Umbilical cord (tissue), 2 donors: Measurements from ENCODE around the gene GRAMD2A. TPM values are rescaled to one million over a fixed set of nuclear protein-coding genes. Genes with fewer than 3 reads are reported as not detected.

Experiments used
- DNase-seq: peaks from one replicate; pipeline ENCODE4 v3.0.0-alpha.2; 2015; ENCODE audit warnings: low spot score
- total RNA-seq: library from RNA; depleted of rRNA; stranded (reverse); fragments of >200 nt; gene quantifications from one replicate; pipeline ENCODE4 v1.2.3, GENCODE V29; 2014; ENCODE audit warnings: low replicate concordance; ENCODE audit not compliant: insufficient read depth

GRAMD2A gene
- total RNA-seq: 1.9 TPM

DNA sequence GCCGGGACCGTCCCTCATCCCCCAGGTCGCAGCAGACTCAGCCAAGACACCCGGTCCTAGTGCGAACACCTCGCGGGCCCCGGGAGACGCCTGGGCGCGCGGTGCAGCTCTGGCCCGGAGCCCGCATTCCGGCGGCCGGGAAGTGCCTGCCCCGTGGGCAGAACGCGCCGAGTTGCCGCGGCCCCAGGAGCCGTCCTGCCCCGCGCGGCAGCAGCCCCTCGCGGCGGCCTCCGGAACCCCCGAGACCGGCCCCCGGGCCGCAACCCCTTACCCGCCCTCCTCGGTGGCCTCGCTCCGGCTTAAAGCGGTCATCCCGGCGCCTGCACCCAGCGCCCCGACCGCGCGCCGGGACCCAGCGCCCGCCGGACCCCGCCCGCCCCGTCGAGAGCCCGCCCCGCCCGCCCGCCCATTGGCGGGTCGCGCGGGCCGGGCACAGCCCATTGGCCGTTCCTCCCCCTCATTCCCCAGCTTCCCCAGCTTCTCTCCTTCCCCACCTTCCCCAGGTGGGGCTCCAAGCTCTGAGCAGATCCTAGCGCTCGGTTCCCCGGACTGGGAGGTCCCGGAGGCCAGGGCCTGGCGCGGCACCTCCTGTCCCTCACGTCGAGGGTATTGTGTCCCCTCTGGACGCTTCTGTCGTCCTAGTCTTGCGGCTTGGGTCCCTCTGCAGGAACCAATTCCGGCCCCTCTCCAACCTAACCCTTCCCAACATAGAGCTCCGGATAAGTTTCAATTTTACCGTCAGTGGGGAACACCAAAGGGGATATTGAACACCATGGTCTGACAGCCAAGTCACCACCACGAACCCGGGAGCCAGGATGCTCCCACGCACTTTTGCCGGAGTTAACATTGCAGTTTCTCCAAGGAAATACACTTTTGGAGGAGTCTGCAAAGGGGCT, at the start of gene GRAMD2A:
TSS of gene GRAMD2A (minus strand) at position 328 of the 896 bp plus-strand sequence.
- DNase-seq: peak; percentile 28

DNA sequence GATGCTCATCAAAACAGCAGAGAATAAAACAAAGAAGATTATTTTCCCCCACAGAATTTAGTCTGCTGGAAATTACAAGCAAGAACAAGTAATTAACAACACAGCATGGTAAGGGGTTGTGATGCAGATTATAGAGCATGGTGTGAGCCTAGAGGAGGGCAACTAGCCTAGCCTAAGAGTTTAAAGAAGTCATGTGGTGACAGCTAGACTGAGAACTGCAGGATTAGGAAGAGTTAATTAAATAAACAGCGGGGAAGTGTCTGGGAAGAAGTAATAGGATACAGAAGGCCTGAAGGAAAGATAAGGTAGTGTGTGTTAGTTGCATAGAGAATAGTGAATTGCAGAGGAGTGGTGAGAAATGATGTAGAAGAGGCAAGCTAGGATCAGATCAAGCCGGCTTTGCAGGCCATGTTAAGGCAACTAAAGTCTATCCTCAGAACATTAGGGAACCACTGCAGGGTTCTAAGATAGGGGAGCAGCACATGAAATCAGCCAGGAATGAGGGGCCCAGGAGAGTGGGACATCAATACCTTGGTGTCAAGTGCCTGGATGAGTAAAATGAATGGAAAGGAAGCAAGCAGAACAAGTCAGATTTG, 45.3 kb upstream of the GRAMD2A start:
- DNase-seq: no peak

DNA sequence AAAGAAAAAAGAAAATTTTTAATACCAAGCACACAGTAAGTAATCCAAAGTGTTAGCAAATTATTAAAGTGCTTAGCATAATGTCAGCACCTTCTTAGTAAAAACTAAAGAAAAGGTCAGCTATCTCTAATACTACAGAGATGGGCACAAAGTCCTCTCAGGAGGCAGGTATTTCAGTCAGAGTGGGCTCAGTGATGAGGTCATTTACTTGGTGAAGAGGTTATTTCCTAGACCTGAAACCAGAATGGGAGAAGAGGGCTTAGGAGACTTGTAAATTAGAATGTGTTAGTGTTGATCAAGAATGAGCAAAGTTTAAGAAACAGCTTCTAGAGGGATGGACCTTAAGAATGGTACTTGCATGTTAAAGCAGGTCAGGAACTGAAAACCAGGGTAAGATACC, 42.1 kb upstream of the GRAMD2A start:
- DNase-seq: no peak

DNA sequence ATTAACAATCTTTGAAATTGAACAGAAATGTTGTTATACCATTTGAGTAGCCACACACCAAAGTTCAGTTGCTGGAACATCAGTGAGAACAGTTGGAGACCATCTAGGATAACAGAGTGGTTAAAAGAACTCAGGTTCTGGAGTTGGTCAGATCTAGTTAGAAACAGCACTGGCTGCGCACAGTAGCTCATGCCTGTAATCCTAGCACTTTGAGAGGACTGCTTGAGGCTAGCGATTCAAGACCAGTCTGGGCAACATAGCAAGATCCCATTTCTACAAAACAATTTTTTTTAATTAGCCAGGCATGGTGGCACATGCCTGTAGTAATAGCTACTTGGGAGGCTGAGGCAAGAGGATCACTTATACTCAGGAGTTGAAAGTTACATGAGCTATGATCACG, 41.0 kb upstream of the GRAMD2A start:
- DNase-seq: no peak

DNA sequence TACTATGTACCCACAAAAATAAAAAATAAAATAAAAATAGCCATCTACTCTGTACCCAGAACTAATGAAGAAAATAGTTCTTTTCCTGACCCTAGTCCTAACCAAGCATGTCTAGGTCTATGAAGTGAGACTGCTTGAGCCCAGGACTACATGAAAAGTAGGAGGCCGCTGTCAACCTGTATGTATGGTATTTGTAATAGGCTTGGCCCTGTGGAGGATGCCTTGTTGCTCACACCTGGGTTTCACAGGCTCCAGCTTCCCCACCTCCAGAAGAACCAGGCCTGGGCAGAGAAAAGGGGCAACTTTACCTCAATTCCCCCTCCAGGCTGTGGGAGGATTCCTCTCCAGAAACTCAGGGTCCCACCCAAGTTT, 40.3 kb upstream of the GRAMD2A start:
- DNase-seq: no peak

DNA sequence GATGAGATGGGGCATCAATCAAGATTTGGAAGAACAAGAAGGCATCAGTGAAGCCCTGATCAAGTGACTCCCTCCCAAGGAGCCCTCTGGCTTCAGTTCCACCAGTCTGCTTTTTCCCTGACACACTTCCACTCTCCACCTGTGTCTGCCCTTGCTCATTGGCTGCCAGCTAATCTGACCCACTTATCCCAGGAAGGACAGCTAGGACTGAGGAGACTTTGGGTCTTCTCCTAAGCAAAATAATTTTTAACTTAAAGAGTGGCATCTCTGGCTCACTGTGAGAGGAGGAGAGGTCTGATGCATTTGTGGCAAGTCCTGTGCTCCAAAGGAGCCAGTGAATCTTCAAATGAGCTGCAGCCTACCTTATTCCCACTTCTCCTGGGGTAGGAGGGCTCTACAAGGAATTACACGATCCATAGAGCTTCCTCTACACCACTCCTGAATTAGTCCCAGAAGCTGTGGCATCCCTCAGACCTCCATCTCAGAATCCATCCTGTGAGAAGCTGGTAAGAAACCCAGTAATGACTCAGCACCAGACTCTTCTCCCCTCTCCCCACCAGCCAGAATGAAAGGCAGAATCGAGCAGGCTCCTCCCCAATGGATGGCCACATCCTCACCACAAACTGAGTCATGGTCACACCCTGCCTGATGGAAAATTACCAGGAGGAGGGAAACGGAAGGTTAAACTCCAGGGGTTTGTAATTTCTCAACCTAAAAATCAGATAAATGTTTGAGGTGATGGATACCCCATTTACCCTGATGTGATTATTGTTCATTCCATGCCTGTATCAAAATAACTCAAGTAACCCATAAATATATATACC, 39.7 kb upstream of the GRAMD2A start:
- DNase-seq: peak; percentile 81

DNA sequence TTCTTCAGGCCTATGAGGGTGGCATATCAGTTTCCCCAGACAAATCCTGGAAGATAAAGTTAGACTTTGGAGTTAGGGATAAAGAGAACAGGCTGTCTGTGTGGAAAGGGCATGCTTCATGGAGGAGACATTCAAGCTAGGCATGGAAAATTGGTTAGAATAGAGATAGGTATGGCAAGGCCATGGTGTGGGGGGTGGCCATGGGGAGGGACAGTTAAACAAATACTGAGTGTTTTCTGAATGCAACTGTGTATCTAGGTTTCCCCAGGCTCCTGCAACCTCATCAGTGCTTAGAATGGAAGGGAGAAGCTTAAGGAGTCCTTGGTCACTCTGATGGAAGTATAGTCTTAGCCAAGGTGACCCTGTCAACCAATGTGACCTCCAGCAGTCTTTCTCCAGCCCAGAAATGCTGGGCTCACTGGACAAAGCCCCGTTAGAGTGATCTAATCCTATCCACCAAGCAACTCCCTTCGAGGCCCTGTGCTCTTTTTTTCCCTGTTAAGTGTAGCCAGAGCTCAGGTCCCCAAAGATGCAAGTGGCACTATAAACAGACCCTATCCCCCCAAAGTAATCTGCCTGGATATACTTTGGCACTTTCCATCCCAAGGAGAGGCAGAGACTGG, 38.9 kb upstream of the GRAMD2A start:
- DNase-seq: no peak

DNA sequence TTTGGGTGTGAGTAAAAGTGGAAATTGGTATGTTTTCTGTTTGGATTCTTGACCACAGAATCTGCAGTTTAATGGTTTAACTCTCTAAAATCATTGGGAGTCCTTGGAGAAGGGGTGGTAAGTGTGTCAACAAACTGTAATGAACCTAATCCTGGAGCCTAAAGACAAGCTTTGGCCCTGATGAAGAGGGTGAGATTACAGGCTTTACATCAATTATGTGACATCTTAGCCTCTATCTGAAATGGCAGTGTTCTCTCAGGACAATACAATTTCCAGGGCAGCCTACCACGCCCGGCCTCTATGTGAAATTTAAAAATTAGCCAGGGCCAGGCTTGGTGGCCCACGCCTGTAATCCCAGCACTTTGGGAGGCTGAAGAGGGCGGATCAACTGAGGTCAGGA, 37.7 kb upstream of the GRAMD2A start:
- DNase-seq: no peak

DNA sequence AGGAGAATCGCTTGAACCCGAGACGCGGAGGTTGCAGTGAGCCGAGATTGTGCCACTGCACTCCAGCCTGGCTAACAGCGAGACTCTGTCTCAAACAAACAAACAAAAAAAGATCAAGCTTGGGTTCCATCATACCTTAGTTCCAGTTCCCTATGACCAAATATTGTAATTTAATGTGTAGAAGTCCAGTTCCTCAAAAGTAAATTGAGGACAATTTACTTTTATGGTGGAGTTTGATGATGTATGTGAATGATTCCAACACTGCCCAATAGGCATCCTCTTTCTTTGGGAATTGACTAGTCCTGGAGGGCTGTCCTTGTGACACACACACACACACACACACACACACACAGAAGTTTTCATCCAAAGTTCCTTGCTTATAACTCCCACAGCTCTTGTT, 36.2 kb upstream of the GRAMD2A start:
- no peak for DNase-seq

DNA sequence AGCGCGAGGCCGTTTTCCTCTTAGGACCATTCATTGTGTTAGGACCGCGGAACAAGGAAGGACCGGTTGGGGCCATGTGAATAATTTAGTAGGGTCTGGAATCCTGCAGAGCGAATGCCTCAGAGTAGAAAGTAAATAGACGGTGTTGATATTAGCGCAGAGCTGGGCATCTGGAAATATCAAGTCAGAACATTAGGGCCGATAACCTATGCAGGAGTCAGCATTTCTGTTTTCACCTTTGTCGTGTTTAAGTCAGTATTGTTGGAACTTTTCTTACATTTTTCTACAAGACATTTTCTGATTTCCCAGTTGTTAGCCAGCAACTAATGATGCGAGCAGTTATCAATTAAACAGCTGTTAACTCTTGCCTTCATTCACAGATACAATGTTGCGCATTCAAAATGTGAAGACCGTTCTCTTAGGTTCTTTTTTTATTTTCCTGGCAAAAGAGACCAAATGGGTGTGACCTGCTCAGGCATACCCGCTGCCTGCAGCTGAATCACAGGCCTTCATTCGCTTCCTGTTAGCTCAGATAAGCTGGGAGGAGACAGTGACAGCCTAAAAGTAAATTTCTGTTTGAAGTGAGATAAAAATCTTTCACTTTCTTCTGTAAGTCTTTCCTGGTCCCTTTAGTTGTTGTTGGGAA, 34.4 kb upstream of the GRAMD2A start:
- peak; percentile 89 for DNase-seq

DNA sequence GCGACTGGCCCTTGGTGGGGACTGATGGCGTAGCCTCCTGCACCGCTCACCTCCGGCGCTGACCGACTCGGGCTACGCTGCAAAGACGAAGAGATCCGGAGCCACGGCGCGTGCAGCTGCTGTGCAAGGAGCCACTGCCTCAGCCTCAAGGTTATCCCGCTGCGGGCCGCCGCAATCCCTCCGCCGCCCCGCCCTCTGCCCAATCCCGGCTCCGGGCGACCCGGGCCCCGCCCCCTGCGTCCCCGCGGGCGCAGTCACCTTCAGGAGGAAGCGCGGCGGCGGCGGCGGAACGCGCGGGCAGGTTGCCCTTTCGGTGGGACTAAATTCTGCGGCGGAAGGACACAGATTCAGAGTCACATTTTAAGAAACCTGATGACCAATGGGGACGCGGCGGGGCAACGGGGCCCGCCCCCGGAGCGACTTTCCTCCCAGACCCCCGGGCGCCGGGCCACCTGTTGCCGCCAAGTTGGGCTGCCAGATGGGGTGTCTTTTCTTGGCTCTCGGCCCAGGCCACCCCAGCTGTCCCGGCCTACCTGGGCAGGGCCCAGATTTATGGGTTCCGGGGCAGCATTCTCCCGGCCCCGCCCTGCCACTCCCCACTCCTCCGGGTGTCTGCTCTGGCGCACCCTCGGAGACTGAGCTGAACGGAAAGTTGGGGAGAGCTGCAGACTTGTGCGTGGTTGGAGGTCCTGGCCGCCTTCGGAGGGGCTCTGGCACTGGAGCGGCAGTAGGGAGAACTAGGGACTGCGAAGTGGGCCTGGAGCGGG, 33.7 kb upstream of the GRAMD2A start, which contains the start of gene PKM:
TSS of gene PKM (minus strand) at position 125 of the 767 bp plus-strand sequence. CDS start 12,093 bp downstream, outside the sequence.
- peak; percentile 94 for DNase-seq

DNA sequence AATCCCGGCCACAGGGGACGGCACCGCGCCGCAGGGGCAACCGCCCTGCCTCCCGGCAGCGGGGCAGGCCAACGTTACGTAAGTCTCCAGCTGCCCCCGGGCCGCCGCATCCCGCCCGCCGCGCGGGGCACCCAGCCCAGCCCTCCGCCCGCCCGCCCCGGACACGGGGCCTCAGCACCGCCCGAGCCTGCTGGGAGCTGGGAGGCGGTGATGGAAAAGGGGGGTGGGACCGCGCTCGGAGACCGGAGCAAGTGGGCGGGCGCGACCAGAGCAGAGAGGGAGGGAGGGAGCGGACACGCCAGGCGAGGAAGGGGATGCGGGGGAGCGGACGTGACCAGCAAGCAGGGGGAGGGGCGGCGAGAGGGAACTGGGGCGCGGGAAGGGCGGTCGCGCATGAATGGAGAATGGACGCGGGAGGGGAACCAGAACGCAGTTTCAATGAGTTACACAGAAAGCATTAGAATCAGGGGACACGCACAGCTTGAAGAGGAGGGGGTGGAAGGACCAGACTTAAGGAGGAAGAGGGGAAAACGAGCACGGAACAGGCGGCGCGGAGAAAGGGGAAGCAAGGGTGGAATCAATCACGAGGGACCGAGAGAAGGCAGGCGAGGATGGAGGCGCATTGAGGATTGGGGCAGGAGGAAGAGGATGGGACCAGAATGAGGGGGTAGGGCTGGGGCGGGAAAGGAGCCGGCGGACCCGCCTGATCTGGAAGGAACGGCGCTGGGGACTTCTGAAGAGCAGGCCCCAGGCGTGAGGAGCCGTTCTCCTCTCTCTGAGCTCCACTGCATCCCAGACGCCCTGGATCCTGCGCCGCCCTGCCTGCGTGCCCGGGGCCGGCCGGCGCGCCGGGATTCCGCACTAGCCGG, 32.8 kb upstream of the GRAMD2A start:
- peak; percentile 98 for DNase-seq

DNA sequence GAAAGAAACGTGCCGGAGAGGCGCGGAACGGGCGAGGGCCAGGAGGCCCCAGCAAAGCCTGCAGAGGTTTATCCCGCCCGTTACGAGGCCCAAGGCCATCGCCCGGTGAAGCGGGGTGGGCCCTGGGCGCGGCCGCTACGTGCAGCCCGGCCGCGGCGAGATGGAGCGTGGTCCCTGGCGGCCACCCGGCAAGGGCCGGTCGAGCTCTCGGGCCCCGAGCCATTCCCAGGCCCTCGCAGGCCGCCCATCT, 32.3 kb upstream of the GRAMD2A start:
- no peak for DNase-seq

DNA sequence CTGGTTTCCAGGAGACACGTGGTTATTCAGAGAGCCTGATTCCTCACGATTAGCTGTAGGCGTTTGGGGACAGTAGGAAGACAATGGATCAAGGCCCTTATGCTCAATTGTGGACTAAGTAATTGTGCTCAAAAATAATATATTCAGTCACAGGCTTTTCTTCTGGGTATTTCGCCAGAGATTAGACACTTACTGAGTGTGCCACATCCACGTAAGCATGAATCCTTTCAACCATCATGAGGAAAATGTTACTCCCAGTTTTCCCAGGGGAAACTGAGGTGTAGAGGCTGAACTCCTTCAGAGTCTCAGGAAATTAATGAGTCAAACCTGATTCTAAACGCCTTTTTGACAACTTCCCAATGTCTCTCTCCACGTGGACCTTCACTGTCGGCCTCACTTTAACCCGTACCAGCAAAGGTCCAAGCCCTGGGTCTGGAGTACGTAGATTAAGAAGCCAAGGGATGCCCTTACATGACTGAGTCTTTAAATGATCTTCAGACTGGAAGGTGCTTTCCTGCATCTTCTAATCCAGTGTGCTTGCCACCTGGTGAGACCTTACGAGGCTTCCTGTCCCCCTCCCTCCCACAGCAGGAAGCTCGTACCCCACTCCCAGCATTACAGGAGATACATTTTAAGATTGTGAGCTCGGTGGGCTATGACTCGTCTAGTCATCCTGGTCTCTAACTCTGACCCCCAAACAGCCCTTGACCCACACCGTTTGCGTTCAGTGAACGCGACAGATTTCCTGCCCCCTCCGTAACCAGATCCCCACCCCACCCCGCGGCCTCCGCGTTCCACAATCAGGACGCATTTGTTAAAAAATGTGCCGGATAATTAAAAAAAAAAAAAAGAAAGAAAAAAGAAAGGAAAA, 31.7 kb upstream of the GRAMD2A start:
- peak; percentile 18 for DNase-seq

DNA sequence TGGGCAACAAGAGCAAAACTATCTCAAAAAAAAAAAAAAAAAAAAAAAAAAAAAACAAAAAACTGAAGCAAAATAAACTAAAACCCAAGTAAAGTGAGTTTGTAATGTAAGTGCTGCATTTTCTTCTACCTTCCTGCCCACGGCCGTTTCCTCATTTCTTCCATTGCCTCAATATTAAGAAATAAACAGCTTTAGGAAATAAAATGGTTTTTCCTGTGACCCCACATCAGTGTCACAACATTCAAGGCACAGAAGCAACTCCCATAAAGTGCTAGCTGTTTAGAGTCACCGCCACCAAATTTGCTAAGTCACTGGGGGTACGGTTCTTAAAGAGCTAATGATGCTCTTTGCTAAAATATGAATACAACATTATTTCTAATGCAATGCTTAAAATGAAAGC, 30.1 kb upstream of the GRAMD2A start:
- peak; percentile 10 for DNase-seq

DNA sequence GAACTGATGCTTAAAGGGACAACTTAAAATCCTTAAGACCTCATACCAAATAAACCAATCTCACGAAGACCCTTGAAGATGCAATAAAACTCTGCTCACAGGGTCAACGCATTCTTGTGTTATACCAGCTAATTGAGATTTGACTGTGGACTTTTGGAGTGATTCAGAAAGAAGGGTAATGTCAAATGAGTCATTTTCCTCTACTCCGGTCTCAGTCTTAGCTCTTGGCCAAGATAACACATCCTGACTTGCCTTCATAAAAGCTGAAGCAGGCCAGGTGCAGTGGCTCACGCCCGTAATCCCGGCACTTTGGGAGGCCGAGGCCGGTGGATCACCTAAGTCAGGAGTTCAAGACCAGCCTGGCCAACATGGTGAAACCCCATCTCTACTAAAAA, 29.6 kb upstream of the GRAMD2A start:
- DNase-seq: peak; percentile 71

DNA sequence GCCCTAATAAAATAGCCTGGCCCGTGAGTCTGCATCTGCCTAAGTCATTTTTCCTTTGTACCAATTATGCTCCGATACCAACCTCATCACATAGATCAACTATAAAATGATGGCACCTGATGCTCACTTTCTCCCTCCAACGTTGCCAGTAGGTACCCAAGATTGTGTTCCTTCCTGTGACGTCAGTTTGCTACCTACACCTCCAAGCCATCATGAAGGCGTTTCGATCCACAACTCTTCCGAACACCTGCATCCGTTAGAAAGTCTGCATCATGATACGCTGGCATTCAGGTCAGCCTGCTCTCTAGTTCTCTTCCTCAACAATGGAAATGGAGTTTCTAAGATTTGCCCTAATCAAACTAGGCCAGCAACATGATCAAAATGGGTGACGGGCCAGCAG, 25.7 kb upstream of the GRAMD2A start:
- DNase-seq: no peak

DNA sequence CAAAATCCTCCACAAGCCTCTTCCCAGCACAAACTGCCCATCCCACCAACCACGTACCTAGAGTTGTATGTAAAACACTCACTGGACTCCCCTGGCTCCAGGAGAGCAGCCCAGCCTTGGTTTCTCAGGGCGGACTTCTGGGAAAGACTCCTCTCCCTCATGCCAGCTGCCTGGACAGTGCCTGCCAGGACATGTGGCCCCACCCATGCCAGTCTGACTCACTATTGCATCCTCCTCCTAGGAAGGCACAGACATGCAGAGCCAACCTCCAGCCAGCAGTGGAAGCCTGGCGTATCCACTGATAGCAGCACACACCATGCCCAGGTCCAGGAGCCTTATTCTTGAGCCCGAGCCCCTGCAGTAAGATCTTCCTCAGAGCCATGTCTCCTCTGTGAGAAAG, 24.8 kb upstream of the GRAMD2A start:
- DNase-seq: no peak

DNA sequence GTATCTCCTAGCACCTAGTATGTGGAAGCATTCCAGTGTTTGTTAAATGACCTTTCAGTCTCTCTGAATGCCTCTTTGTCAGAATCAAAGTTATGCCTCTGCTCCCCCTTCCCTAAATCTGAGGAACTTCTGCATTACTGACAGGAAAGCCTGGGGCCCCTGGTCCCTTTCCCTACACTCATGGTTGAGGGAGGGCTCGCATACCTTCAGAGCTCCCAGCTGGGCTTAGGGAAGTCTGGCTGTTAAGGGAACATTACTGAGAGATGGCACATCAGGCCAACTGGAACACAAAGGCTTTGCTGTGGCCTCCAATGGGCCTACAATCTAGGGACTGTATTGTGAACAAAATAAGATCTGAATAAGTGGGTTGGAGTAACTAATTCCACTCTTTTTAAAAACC, 23.1 kb upstream of the GRAMD2A start:
- no peak for DNase-seq
